CD4-positive, alpha-beta T cell treated with Interleukin-12 subunit alpha and Interleukin-12 subunit beta, for 1 hour (primary cell): ENCODE measurements around the gene PSMC5.

ENCODE experiments used
- DNase-seq: peaks from one replicate; pipeline ENCODE4 v3.0.0-alpha.2; 2020

Gene PSMC5

GRCh38 chr17:63821804-63822203 lies 5.4 kb upstream of the PSMC5 start:
- DNase-seq = no peak

- no peak for DNase-seq
These were observed 4.7 kb upstream of the PSMC5 start for GRCh38 chr17:63822537-63822936.

GRCh38 chr17:63823659-63824331 lies 3.4 kb upstream of the PSMC5 start:
- no peak for DNase-seq

- no peak for DNase-seq
These were observed 2.9 kb upstream of the PSMC5 start for GRCh38 chr17:63824362-63824761.

GRCh38 chr17:63826468-63827001 lies 696 bp upstream of the PSMC5 start:
- no peak for DNase-seq

GRCh38 chr17:63827801-63828221 lies 580 bp downstream of the PSMC5 start:
- no peak for DNase-seq

- DNase-seq = no peak
These were observed 1.7 kb downstream of the PSMC5 start for GRCh38 chr17:63828936-63829335.

GRCh38 chr17:63830278-63830677 lies 3.0 kb downstream of the PSMC5 start:
- no peak for DNase-seq

GRCh38 chr17:63830904-63831491 lies 3.8 kb downstream of the PSMC5 start:
- no peak for DNase-seq

GRCh38 chr17:63831505-63831904 lies 4.3 kb downstream of the PSMC5 start:
- DNase-seq = no peak

- no peak for DNase-seq
These were observed 4.8 kb downstream of the PSMC5 start for GRCh38 chr17:63832014-63832413.

- no peak for DNase-seq
These were observed 5.2 kb downstream of the PSMC5 start for GRCh38 chr17:63832455-63832854.

- DNase-seq = no peak
These were observed 6.0 kb downstream of the PSMC5 start for GRCh38 chr17:63833026-63833740.

GRCh38 chr17:63833741-63834373 lies 6.6 kb downstream of the PSMC5 start:
- no peak for DNase-seq

- peak; percentile 74 for DNase-seq
These were observed 7.4 kb downstream of the PSMC5 start for GRCh38 chr17:63834431-63835166.

- DNase-seq = no peak
These were observed 8.0 kb downstream of the PSMC5 start for GRCh38 chr17:63835167-63835720.

- no peak for DNase-seq
These were observed 9.6 kb downstream of the PSMC5 start for GRCh38 chr17:63836811-63837210.

GRCh38 chr17:63837480-63837879 lies 10.2 kb downstream of the PSMC5 start:
- no peak for DNase-seq

- no peak for DNase-seq
These were observed 10.8 kb downstream of the PSMC5 start for GRCh38 chr17:63837962-63838600.

GRCh38 chr17:63838631-63839171 lies 11.5 kb downstream of the PSMC5 start:
- no peak for DNase-seq

- no peak for DNase-seq
These were observed 13.5 kb downstream of the PSMC5 start for GRCh38 chr17:63840591-63841349.
